Thoracic aorta (tissue), 2 donors: Measurements from ENCODE around the gene LCE6A. TPM values are rescaled to one million over a fixed set of nuclear protein-coding genes. Genes with fewer than 3 reads are reported as not detected.

Source experiments
- ATAC-seq: fragments of 150-250 bp; one replicate; pipeline ENCODE4 v1.8.0; 2017; ENCODE audit warnings: low read depth; ENCODE audit not compliant: insufficient number of reproducible peaks, low FRiP score
- DNase-seq: peaks from one replicate; pipeline ENCODE4 v3.0.0-alpha.2; 2020; ENCODE audit warnings: low spot score
- H3K27ac ChIP-seq, 2 donors: fragments of 200-600 bp; sonication (generic); 1 replicate in 1 of 2; 2 replicates in 1 of 2; pipeline ENCODE4 v1.5.1; 2016; ENCODE audit warnings: mild to moderate bottlenecking in 2 of 2, moderate library complexity in 2 of 2
- H3K27me3 ChIP-seq: fragments of 200-600 bp; sonication (generic); replicated peaks from 2 replicates; pipeline ENCODE4 v1.6.0; 2016; ENCODE audit warnings: mild to moderate bottlenecking; ENCODE audit not compliant: insufficient read depth
- H3K36me3 ChIP-seq: fragments of 200-600 bp; sonication (generic); one replicate; pipeline ENCODE4 v1.5.1; 2016
- H3K4me1 ChIP-seq, 2 donors: fragments of 200-600 bp; sonication (generic); 1 replicate in 1 of 2; 2 replicates in 1 of 2; pipeline versions ENCODE4 v1.5.1 to v1.6.0; 2016; ENCODE audit warnings: low read depth in 2 of 2, mild to moderate bottlenecking in 1 of 2; ENCODE audit not compliant: control insufficient read depth in 1 of 2
- H3K4me3 ChIP-seq: fragments of 200-600 bp; sonication (generic); 2 replicates; pipeline ENCODE4 v1.5.1; 2016; ENCODE audit warnings: mild to moderate bottlenecking
- H3K9me3 ChIP-seq: fragments of 200-600 bp; sonication (generic); 2 replicates; pipeline ENCODE4 v1.5.1; 2016
- total RNA-seq, 2 donors: library from RNA; depleted of rRNA; stranded (reverse); fragments of >200 nt; gene quantifications; one replicate each; pipeline versions ENCODE4 v1.1.0 to v1.2.3, GENCODE V29; 2016
- TF ChIP-seq, protein P1 (sequence below): fragments of 200-600 bp; sonication (generic); IDR thresholded peaks from one replicate; pipeline ENCODE4 v1.5.1; 2019; ENCODE audit warnings: antibody characterized with exemption

LCE6A gene
- total RNA-seq, 2 donors from 2014 or later: not detected

DNA sequence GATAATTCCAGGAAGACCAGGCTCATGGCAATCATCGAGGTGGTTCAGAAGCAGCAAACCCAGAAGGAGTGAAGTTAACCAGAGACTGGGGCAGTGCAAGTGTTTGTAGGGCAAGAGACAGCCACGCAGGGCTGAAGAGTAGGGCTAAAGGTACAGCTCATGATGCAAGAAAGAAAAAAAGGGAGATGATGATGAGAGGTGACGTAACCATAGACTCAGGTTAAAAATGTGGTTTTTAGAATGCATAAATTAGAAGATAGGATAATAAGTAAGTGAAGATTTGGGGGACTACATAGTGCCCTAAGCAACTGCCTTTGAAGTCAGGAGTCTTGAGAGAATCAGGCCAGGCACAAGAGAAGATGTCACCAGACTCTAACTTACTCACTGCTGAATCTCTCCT lies 17.5 kb downstream of the LCE6A start:
- no peaks in the 10 kb centered on the region for H3K27me3 ChIP-seq
- DNase-seq: no peak
- TF ChIP-seq, protein P1, sequence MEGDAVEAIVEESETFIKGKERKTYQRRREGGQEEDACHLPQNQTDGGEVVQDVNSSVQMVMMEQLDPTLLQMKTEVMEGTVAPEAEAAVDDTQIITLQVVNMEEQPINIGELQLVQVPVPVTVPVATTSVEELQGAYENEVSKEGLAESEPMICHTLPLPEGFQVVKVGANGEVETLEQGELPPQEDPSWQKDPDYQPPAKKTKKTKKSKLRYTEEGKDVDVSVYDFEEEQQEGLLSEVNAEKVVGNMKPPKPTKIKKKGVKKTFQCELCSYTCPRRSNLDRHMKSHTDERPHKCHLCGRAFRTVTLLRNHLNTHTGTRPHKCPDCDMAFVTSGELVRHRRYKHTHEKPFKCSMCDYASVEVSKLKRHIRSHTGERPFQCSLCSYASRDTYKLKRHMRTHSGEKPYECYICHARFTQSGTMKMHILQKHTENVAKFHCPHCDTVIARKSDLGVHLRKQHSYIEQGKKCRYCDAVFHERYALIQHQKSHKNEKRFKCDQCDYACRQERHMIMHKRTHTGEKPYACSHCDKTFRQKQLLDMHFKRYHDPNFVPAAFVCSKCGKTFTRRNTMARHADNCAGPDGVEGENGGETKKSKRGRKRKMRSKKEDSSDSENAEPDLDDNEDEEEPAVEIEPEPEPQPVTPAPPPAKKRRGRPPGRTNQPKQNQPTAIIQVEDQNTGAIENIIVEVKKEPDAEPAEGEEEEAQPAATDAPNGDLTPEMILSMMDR: no peak
- no peak overlapping the region for H3K27ac ChIP-seq
- no peaks in the 10 kb centered on the region for H3K4me1 ChIP-seq
- H3K36me3 ChIP-seq: no peaks in the 10 kb centered on the region
- no peak overlapping the region for H3K4me3 ChIP-seq
- ATAC-seq: no peak
- no peaks in the 10 kb centered on the region for H3K9me3 ChIP-seq

DNA sequence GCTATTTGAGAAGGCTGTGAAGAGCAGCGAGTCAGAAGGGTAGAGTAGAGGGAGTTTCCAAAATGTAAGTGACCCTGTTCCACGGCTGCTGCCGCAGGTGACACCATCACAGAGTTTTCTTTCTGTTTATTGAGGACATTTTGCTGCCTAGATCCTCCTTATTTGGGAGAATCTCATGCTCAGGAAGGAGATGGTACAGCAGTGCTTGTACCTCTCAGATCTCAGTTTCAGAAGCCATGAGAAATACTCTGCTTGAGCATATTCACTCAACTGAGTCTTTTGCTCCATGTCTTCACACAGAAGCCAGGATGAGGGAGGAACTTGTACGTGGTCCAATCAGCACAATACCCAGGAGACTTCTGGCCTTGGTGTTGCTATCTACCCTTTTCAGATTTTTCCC lies 18.7 kb downstream of the LCE6A start:
- Histone ChIP-seq H3K9me3 (no peaks in the 10 kb centered on the region), H3K27me3 (no peaks in the 10 kb centered on the region), H3K4me1 (no peaks in the 10 kb centered on the region), H3K4me3 (no peak overlapping the region), H3K27ac (no peak overlapping the region), H3K36me3 (no peaks in the 10 kb centered on the region)
- ATAC-seq (no peak), DNase-seq (no peak)
- TF ChIP-seq, protein P1: no peak

DNA sequence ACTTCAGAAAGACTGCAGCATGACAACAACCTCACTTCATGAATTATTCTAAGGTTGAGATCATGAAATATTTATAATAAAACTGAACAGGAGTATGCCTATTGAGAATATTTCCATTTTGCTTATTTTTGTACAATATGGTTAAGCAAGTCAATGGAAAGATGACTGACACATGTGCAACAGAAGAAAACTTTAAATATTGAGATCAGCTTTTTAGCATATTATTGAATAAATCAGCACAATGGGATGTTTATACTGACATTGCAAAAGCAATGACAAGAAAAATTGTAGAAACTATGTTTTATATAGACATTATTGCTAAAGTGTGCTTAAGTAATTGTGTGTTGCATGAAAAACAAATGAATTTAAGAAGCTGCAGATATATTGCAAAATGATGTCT lies 21.8 kb downstream of the LCE6A start:
- ATAC-seq (no peak), DNase-seq (no peak)
- Histone ChIP-seq H3K4me1 (no peaks in the 10 kb centered on the region), H3K27ac (no peak overlapping the region), H3K9me3 (no peaks in the 10 kb centered on the region), H3K27me3 (no peaks in the 10 kb centered on the region), H3K4me3 (no peak overlapping the region), H3K36me3 (no peaks in the 10 kb centered on the region)
- TF ChIP-seq, protein P1: no peak

GRCh38 chr1:152866321-152866720 lies 23.7 kb downstream of the LCE6A start:
- DNase-seq: no peak
- TF ChIP-seq, protein P1: no peak
- H3K27ac ChIP-seq: no peak overlapping the region
- H3K4me1 ChIP-seq: no peaks in the 10 kb centered on the region
- H3K27me3 ChIP-seq: no peaks in the 10 kb centered on the region
- no peak overlapping the region for H3K4me3 ChIP-seq
- H3K36me3 ChIP-seq: no peaks in the 10 kb centered on the region
- H3K9me3 ChIP-seq: no peaks in the 10 kb centered on the region
- ATAC-seq: no peak

- H3K36me3 ChIP-seq: no peaks in the 10 kb centered on the region
- ATAC-seq: no peak
Observed at GRCh38 chr1:152869808-152870419, 27.3 kb downstream of the LCE6A start.

More at GRCh38 chr1:152869808-152870419, 27.3 kb downstream of the LCE6A start:
- TF ChIP-seq, protein P1: peak; percentile 71
- H3K9me3 ChIP-seq: no peaks in the 10 kb centered on the region
- no peak overlapping the region for H3K27ac ChIP-seq
- H3K27me3 ChIP-seq: no peaks in the 10 kb centered on the region
- DNase-seq: peak; percentile 9
- no peak overlapping the region for H3K4me3 ChIP-seq
- no peaks in the 10 kb centered on the region for H3K4me1 ChIP-seq
